ENCODE results near the gene SEC14L1. TPM values are rescaled to one million over a fixed set of nuclear protein-coding genes. Genes with fewer than 3 reads are reported as not detected.

Gene SEC14L1
- total and polyA plus RNA-seq, 2 experiments from 2014 or later, result 52.9 to 71.4 TPM

- TF ChIP-seq CTCF (IDR thresholded peaks at IDR 0.05; ENCODE audit: poor library complexity) (no peak), EZH2 (IDR thresholded peaks at IDR 0.05; ENCODE audit: borderline replicate concordance) (no peak)
- Histone ChIP-seq H3K4me1 (ENCODE audit: insufficient read depth) (peaks cover 44% of the 10 kb centered on the region), H2AFZ (no peak overlapping the region), H3K9me2 (replicated peaks; ENCODE audit: insufficient read depth) (no peaks in the 10 kb centered on the region), H4K20me1 (ENCODE audit: insufficient read depth, poor library complexity, severe bottlenecking) (no peaks in the 10 kb centered on the region), H3K27me3 (no peaks in the 10 kb centered on the region), H3K4me2 (no peak overlapping the region), H3K27ac (no peak overlapping the region), H3K79me2 (peaks cover 74% of the 10 kb centered on the region), H3K36me3 (replicated peaks; ENCODE audit: insufficient read depth, low read depth) (no peaks in the 10 kb centered on the region), H3K4me3 (no peak overlapping the region), H3K9me3 (ENCODE audit: low read depth) (no peaks in the 10 kb centered on the region)
- WGBS (ENCODE audit: low lambda C conversion rate, missing lambda C conversion rate), result 91% methylated on average over 14 of the region's 17 CpGs
- no peak for DNase-seq (ENCODE audit: low spot score)
Measured at GRCh38 chr17:77161953-77162352, 21.2 kb downstream of the SEC14L1 start.

GRCh38 chr17:77163001-77163400 is 22.2 kb downstream of the SEC14L1 start:
- Histone ChIP-seq H3K4me2 (peak overlapping the region; percentile 40), H2AFZ (no peak overlapping the region), H3K9me2 (replicated peaks; ENCODE audit: insufficient read depth) (no peaks in the 10 kb centered on the region), H3K79me2 (peaks cover 74% of the 10 kb centered on the region), H3K36me3 (replicated peaks; ENCODE audit: insufficient read depth, low read depth) (no peaks in the 10 kb centered on the region), H3K27me3 (no peaks in the 10 kb centered on the region), H3K4me1 (ENCODE audit: insufficient read depth) (peaks cover 44% of the 10 kb centered on the region), H3K4me3 (no peak overlapping the region), H3K9me3 (ENCODE audit: low read depth) (no peaks in the 10 kb centered on the region), H4K20me1 (ENCODE audit: insufficient read depth, poor library complexity, severe bottlenecking) (no peaks in the 10 kb centered on the region), H3K27ac (peak overlapping the region; percentile 51)
- no peak for DNase-seq (ENCODE audit: low spot score)
- TF ChIP-seq EZH2 (IDR thresholded peaks at IDR 0.05; ENCODE audit: borderline replicate concordance), result no peak
- no peak for TF ChIP-seq EZH2phosphoT487 (IDR thresholded peaks at IDR 0.05; ENCODE audit: low read depth, severe bottlenecking, unreplicated experiment)
- TF ChIP-seq CTCF (IDR thresholded peaks at IDR 0.05; ENCODE audit: poor library complexity), result no peak
- 44% methylated on average over 10 of the region's 10 CpGs for WGBS (ENCODE audit: low lambda C conversion rate, missing lambda C conversion rate)

GRCh38 chr17:77163511-77164280 is 22.9 kb downstream of the SEC14L1 start:
- Histone ChIP-seq H3K4me2 (peak overlapping the region; percentile 40), H3K36me3 (replicated peaks; ENCODE audit: insufficient read depth, low read depth) (no peaks in the 10 kb centered on the region), H3K27ac (peak overlapping the region; percentile 51), H3K9me2 (replicated peaks; ENCODE audit: insufficient read depth) (no peaks in the 10 kb centered on the region), H3K4me1 (ENCODE audit: insufficient read depth) (peaks cover 44% of the 10 kb centered on the region), H2AFZ (no peak overlapping the region), H4K20me1 (ENCODE audit: insufficient read depth, poor library complexity, severe bottlenecking) (no peaks in the 10 kb centered on the region), H3K4me3 (no peak overlapping the region), H3K9me3 (ENCODE audit: low read depth) (no peaks in the 10 kb centered on the region), H3K79me2 (peaks cover 75% of the 10 kb centered on the region), H3K27me3 (no peaks in the 10 kb centered on the region)
- no peak for DNase-seq (ENCODE audit: low spot score)
- TF ChIP-seq CTCF (IDR thresholded peaks at IDR 0.05; ENCODE audit: poor library complexity), result no peak
- TF ChIP-seq EZH2phosphoT487 (IDR thresholded peaks at IDR 0.05; ENCODE audit: low read depth, severe bottlenecking, unreplicated experiment), result no peak
- TF ChIP-seq EZH2 (IDR thresholded peaks at IDR 0.05; ENCODE audit: borderline replicate concordance), result no peak
- WGBS (ENCODE audit: low lambda C conversion rate, missing lambda C conversion rate), result 50% methylated on average over 17 of the region's 17 CpGs

All from hepatocyte (in vitro differentiated cells).